Measurements from ENCODE around the gene GABPB1. TPM values are rescaled to one million over a fixed set of nuclear protein-coding genes. Genes with fewer than 3 reads are reported as not detected.
"Not testable (repeated sequence)": the region's sequence is repeated elsewhere in the genome, so short reads cannot be mapped to it uniquely, and the experiment has no call there.

The GABPB1 gene
- total and polyA plus RNA-seq, 10 of the 15 experiments (the other 5 are each of a cell fraction or from before 2014, with no cell fraction given): 13.9 to 48.2 (median 39.8) TPM

DNA sequence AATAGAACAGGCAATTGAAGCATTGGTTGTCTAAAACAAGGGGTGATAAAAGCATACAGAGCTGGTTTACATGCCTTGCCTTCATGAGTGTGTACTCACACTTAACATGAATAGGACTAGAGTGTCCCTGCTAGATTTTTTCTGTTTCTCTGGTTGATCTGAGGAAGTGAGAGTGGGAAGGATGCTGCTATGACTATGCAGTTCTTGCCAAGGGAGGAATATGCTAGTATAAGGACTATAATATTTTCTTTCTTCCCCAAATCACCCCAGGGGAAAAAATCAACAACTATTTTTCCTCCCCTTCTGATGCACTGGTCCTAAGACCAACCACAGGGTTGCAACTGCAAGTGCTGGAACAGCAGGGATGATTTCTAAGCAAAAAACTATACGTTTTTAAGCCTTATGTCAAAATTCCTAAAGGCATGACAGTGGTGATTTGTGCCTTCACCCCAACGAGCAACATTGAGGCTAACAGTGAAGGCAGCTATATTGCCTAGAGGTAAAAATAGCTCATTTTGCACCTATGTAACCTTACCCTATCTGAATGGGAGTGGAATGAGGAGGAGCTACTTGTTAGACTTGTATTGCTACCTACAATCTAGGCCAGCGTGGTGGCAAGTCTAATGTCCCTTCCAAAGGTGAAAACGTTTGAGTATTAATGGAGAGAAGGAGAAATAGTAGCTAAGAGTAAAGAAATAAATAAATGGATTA lies 35.7 kb upstream of the GABPB1 start (continued):
- TF ChIP-seq, protein P1, sequence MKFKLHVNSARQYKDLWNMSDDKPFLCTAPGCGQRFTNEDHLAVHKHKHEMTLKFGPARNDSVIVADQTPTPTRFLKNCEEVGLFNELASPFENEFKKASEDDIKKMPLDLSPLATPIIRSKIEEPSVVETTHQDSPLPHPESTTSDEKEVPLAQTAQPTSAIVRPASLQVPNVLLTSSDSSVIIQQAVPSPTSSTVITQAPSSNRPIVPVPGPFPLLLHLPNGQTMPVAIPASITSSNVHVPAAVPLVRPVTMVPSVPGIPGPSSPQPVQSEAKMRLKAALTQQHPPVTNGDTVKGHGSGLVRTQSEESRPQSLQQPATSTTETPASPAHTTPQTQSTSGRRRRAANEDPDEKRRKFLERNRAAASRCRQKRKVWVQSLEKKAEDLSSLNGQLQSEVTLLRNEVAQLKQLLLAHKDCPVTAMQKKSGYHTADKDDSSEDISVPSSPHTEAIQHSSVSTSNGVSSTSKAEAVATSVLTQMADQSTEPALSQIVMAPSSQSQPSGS (IDR thresholded peaks at IDR 0.05; ENCODE audit: low read length): peak; percentile 71; the same call in 1 of the 2 replicates
- TF ChIP-seq ZNF217 (IDR thresholded peaks at IDR 0.05) (no peak), BACH1 (IDR thresholded peaks at IDR 0.05; ENCODE audit: borderline replicate concordance) (no peak; the same call in 1 of the 2 replicates), SP1 (IDR thresholded peaks at IDR 0.05; ENCODE audit: low read depth, low read length) (no peak), ZNF207 (IDR thresholded peaks at IDR 0.05; ENCODE audit: borderline replicate concordance) (no peak), HCFC1 (IDR thresholded peaks at IDR 0.05; ENCODE audit: low read length) (no peak)
- TF ChIP-seq, protein P2, sequence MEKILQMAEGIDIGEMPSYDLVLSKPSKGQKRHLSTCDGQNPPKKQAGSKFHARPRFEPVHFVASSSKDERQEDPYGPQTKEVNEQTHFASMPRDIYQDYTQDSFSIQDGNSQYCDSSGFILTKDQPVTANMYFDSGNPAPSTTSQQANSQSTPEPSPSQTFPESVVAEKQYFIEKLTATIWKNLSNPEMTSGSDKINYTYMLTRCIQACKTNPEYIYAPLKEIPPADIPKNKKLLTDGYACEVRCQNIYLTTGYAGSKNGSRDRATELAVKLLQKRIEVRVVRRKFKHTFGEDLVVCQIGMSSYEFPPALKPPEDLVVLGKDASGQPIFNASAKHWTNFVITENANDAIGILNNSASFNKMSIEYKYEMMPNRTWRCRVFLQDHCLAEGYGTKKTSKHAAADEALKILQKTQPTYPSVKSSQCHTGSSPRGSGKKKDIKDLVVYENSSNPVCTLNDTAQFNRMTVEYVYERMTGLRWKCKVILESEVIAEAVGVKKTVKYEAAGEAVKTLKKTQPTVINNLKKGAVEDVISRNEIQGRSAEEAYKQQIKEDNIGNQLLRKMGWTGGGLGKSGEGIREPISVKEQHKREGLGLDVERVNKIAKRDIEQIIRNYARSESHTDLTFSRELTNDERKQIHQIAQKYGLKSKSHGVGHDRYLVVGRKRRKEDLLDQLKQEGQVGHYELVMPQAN (conservative IDR thresholded peaks at IDR 0.05): no peak

DNA sequence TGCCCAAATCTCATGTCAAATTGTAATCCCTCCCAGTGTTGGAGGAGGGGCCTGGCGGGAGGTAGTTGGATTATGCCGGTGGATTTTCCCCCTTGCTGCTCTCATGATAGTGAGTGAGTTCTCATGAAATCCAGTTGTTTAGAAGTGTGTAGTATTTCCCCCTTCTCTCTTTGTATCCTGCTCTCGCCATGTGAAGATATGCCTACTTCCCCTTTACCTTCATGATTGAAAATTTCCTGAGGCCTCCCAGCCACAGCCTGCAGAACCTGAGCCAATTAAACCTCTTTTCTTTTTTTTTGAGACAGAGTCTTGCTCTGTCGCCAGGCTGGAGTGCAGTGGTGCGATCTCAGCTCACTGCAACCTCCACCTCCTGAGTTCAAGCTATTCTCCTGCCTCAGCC lies 27.4 kb upstream of the GABPB1 start:
- H3K4me3 ChIP-seq; DNase-seq (ENCODE audit: low read depth, low spot score); H3K4me2 ChIP-seq (ENCODE audit: control insufficient read depth, insufficient read depth); H3K27me3 ChIP-seq (replicated peaks in 1 of 2; ENCODE audit: control insufficient read depth in 2 of 2, insufficient read depth in 2 of 2, low read length in 1 of 2); H2AFZ ChIP-seq (ENCODE audit: control insufficient read depth, low read depth, low read length); H3K27ac ChIP-seq (ENCODE audit: control insufficient read depth, insufficient read depth); ATAC-seq; in situ Hi-C loops (cut with MboI); H3K4me1 ChIP-seq (ENCODE audit: control insufficient read depth, insufficient read depth, low read length); H4K20me1 ChIP-seq (ENCODE audit: control insufficient read depth, insufficient read depth); H3K79me2 ChIP-seq (ENCODE audit: control insufficient read depth, insufficient read depth, low read length); intact Hi-C loops (cut with micrococcal nuclease; ENCODE audit: unreplicated experiment); H3K36me3 ChIP-seq (ENCODE audit: control insufficient read depth in 2 of 2, insufficient read depth in 2 of 2, low read length in 1 of 2); H3K9me3 ChIP-seq (replicated peaks; ENCODE audit: control insufficient read depth, insufficient read depth, low read length); RAD21 ChIA-PET (ENCODE audit: unreplicated experiment); FAIRE-seq; H3K9ac ChIP-seq (ENCODE audit: control insufficient read depth, insufficient read depth, low read length); BruUV-seq (replicated peaks): not testable (repeated sequence)
- ChIA-PET SMC1A (ENCODE audit: uncharacterized antibody, unreplicated experiment) (interaction anchor here (1.4 kb wide), 1 partner anchor 31 kb away, joined by 3 read pairs; no protein-coding TSS in a partner anchor), CTCF (interaction anchor here (0.6 kb wide), 1 partner anchor 29 kb away, joined by 4 read pairs; no protein-coding TSS in a partner anchor), POLR2A (interaction anchor here (0.7 kb wide), 1 partner anchor 1747 kb away, joined by 3 read pairs; no protein-coding TSS in a partner anchor)
- WGBS (ENCODE audit: insufficient coverage, insufficient replicate concordance, low lambda C conversion rate, missing lambda C conversion rate): 62% methylated on average over 5 of the region's 5 CpGs

Measured in GM12878 (cell line).